Lower leg skin (tissue), 3 donors: ENCODE data around the gene RTTN.

ENCODE experiments used
- POLR2A ChIP-seq, 2 donors: fragments of 450-650 bp; IDR thresholded peaks; one replicate each; pipeline ENCODE4 v1.6.1; 2016 to 2017; ENCODE audit warnings: antibody characterized with exemption in 2 of 2, mild to moderate bottlenecking in 1 of 2, moderate library complexity in 1 of 2
- TF ChIP-seq, protein P1 (sequence below), 3 donors: fragments of 450-650 bp; IDR thresholded peaks; one replicate each; pipeline ENCODE4 v1.5.1; 2016; ENCODE audit warnings: antibody characterized with exemption in 3 of 3, mild to moderate bottlenecking in 3 of 3, moderate library complexity in 2 of 3

DNA sequence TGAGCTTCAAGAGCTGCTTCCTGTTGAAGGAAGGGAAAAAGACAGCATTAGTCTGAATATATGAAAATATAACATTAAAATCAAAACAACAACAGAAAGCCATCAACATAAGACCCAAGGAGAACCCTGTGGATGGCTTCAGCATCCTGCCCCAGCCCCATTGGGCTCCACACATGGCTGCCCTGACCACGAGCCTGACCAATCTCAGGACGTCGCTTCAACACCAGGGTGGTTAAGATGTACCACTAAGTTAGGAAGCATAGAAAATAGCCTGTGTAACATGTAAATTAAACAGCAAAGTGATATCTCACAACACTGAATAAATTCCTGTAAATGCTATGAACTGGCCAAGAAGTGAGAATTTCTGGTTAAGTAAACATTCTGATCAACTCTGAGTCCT, 180.7 kb downstream of the RTTN start:
- TF ChIP-seq POLR2A (IDR thresholded peaks at IDR 0.05): no peak
- TF ChIP-seq, protein P1, sequence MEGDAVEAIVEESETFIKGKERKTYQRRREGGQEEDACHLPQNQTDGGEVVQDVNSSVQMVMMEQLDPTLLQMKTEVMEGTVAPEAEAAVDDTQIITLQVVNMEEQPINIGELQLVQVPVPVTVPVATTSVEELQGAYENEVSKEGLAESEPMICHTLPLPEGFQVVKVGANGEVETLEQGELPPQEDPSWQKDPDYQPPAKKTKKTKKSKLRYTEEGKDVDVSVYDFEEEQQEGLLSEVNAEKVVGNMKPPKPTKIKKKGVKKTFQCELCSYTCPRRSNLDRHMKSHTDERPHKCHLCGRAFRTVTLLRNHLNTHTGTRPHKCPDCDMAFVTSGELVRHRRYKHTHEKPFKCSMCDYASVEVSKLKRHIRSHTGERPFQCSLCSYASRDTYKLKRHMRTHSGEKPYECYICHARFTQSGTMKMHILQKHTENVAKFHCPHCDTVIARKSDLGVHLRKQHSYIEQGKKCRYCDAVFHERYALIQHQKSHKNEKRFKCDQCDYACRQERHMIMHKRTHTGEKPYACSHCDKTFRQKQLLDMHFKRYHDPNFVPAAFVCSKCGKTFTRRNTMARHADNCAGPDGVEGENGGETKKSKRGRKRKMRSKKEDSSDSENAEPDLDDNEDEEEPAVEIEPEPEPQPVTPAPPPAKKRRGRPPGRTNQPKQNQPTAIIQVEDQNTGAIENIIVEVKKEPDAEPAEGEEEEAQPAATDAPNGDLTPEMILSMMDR (IDR thresholded peaks at IDR 0.05): no peak
